B cell (primary cell): ENCODE data around the gene ZFPL1. TPM values are rescaled to one million over a fixed set of nuclear protein-coding genes. Genes with fewer than 3 reads are reported as not detected.

Experiments
- ATAC-seq: fragments of 200-7000 bp; cut with Tn5 transposase; one replicate; pipeline ENCODE4 v1.10.0; 2021; ENCODE audit warnings: low read depth, mild to moderate bottlenecking, moderate number of reproducible peaks, moderate library complexity
- CTCF ChIA-PET: fragments of 350-600 bp; sonication (Branson Sonifier 250); formaldehyde crosslinking; loops from one replicate; lab custom pipeline; 2021; ENCODE audit warnings: antibody characterized with exemption, inconsistent platforms; lab: Charles Lee
- POLR2A ChIA-PET: fragments of 350-600 bp; sonication (Branson Sonifier 250); formaldehyde crosslinking; loops from one replicate; lab custom pipeline; 2021; ENCODE audit warnings: antibody characterized with exemption; lab: Charles Lee
- DNase-seq: peaks from one replicate; pipeline ENCODE4 v3.0.0; 2013
- H2AFZ ChIP-seq: 2 replicates; pipeline ENCODE4 v1.6.1; 2012; ENCODE audit warnings: mild to moderate bottlenecking, low read depth, low read length; ENCODE audit not compliant: insufficient read depth, poor library complexity, severe bottlenecking
- H3K27ac ChIP-seq, 2 donors: 1 replicate in 1 of 2; 2 replicates in 1 of 2; pipeline ENCODE4 v1.5.1; 2012 to 2013; ENCODE audit warnings: low read length in 2 of 2, mild to moderate bottlenecking in 2 of 2, moderate library complexity in 1 of 2
- H3K27me3 ChIP-seq, 4 experiments: fragments of 200-600 bp in 1 of 4; sonication (generic) in 1 of 4; replicated peaks in 1 of 4; 1 replicate in 2 of 4; 2 replicates in 2 of 4; pipeline versions ENCODE4 v1.6.1 to v1.7.0; 2013 to 2016; ENCODE audit warnings: low read length in 3 of 4, mild to moderate bottlenecking in 2 of 4, mixed read lengths in 1 of 4, moderate library complexity in 1 of 4; ENCODE audit not compliant: insufficient read depth in 4 of 4, control insufficient read depth in 3 of 4; ENCODE audit errors: control extremely low read depth in 1 of 4
- H3K36me3 ChIP-seq, 2 experiments: replicated peaks in 1 of 2; 1 replicate in 1 of 2; 2 replicates in 1 of 2; pipeline versions ENCODE4 v1.6.1 to v1.7.1; 2013; ENCODE audit warnings: low read length in 1 of 2; ENCODE audit not compliant: insufficient read depth in 2 of 2, control insufficient read depth in 1 of 2; ENCODE audit errors: control extremely low read depth in 1 of 2, extremely low read depth in 1 of 2
- H3K4me1 ChIP-seq, 2 donors: fragments of 200-600 bp in 1 of 2; sonication (generic) in 1 of 2; 1 replicate in 1 of 2; 2 replicates in 1 of 2; pipeline versions ENCODE4 v1.5.1 to v1.6.1; 2013 to 2017; ENCODE audit warnings: low read length in 2 of 2; ENCODE audit not compliant: control insufficient read depth in 2 of 2, insufficient read depth in 2 of 2
- H3K4me2 ChIP-seq: replicated peaks from 2 replicates; pipeline ENCODE3; 2012; ENCODE audit warnings: mild to moderate bottlenecking, low read depth, low read length; ENCODE audit not compliant: poor library complexity, severe bottlenecking
- H3K4me3 ChIP-seq, 5 experiments: fragments of 200-600 bp in 1 of 5; sonication (generic) in 1 of 5; 1 replicate in 3 of 5; 2 replicates in 2 of 5; pipeline versions ENCODE4 v1.5.1 to v1.7.0; 2011 to 2016; ENCODE audit warnings: low read length in 4 of 5, mild to moderate bottlenecking in 4 of 5, low read depth in 2 of 5, control low read depth in 1 of 5, moderate library complexity in 1 of 5; ENCODE audit not compliant: insufficient read depth in 1 of 5; ENCODE audit errors: control extremely low read depth in 1 of 5, extremely low read depth in 1 of 5
- H3K79me2 ChIP-seq: fragments of 200-600 bp; sonication (generic); one replicate; pipeline ENCODE4 v1.6.0; 2016; ENCODE audit warnings: low read length; ENCODE audit not compliant: control insufficient read depth, insufficient read depth
- H3K9ac ChIP-seq: fragments of 200-600 bp; sonication (generic); 2 replicates; pipeline ENCODE4 v1.6.1; 2017; ENCODE audit warnings: mild to moderate bottlenecking, low read length, moderate library complexity
- H3K9me3 ChIP-seq, 3 donors: one replicate each; pipeline versions ENCODE4 v1.6.1 to v1.7.1; 2013; ENCODE audit warnings: low read length in 2 of 3; ENCODE audit not compliant: control insufficient read depth in 2 of 3, insufficient read depth in 1 of 3; ENCODE audit errors: control extremely low read depth in 1 of 3
- H4K20me1 ChIP-seq: 2 replicates; pipeline ENCODE4 v1.6.0; 2012; ENCODE audit warnings: mild to moderate bottlenecking, low read length; ENCODE audit not compliant: insufficient read depth, control insufficient read depth, poor library complexity, severe bottlenecking
- H3K27ac Mint-ChIP-seq: one replicate; pipeline ENCODE4 v1.8.0; 2021; ENCODE audit warnings: mixed read lengths
- H3K27me3 Mint-ChIP-seq: one replicate; pipeline ENCODE4 v1.8.0; 2021; ENCODE audit warnings: mixed read lengths
- H3K4me1 Mint-ChIP-seq: one replicate; pipeline ENCODE4 v1.8.0; 2021; ENCODE audit warnings: mixed read lengths
- H3K4me3 Mint-ChIP-seq: one replicate; pipeline ENCODE4 v1.8.0; 2021; ENCODE audit warnings: mixed read lengths
- H3K9me3 Mint-ChIP-seq: one replicate; pipeline ENCODE4 v1.8.0; 2022; ENCODE audit warnings: mixed read lengths; ENCODE audit not compliant: insufficient read depth
- EZH2 ChIP-seq: IDR thresholded peaks from 2 replicates; pipeline ENCODE4 v1.6.1; 2012; ENCODE audit warnings: borderline replicate concordance, low read depth, mild to moderate bottlenecking, moderate library complexity, low read length; ENCODE audit not compliant: insufficient read depth, poor library complexity, severe bottlenecking
- WGBS: methylation state at CpG from one replicate; pipeline ENCODE4 v1.1.5; 2013; ENCODE audit warnings: missing lambda C conversion rate; ENCODE audit not compliant: insufficient coverage; 5-methylcytosine and 5-hydroxymethylcytosine counted together
- intact Hi-C: fragments of 100-400 bp; cut with micrococcal nuclease; formaldehyde crosslinking; loops from one replicate; pipeline ENCODE4 v1.10.0; 2022
- polyA plus RNA-seq: library from polyadenylated mRNA; depleted of rRNA; stranded (reverse); fragments of >200 nt; gene quantifications from 2 replicates; pipeline ENCODE4 v1.2.3, GENCODE V29; 2012
- total RNA-seq, 2 donors: library from RNA; stranded (reverse); fragments of 120-200 nt in 1 of 2; gene quantifications; 1 replicate in 1 of 2; 2 replicates in 1 of 2; pipeline versions ENCODE4 v1.2.3 to v1.2.4, GENCODE V29; 2013 to 2022
- TF ChIP-seq, protein P1 (sequence below): fragments of 200-600 bp; IDR thresholded peaks from one replicate; pipeline ENCODE4 v1.8.0; 2022; ENCODE audit warnings: antibody characterized with exemption, mild to moderate bottlenecking

ZFPL1 gene
- total and polyA plus RNA-seq, 2 donors (not counting 1 experiment from before 2014, with no cell fraction given) = 57.3 to 79.2 TPM

DNA sequence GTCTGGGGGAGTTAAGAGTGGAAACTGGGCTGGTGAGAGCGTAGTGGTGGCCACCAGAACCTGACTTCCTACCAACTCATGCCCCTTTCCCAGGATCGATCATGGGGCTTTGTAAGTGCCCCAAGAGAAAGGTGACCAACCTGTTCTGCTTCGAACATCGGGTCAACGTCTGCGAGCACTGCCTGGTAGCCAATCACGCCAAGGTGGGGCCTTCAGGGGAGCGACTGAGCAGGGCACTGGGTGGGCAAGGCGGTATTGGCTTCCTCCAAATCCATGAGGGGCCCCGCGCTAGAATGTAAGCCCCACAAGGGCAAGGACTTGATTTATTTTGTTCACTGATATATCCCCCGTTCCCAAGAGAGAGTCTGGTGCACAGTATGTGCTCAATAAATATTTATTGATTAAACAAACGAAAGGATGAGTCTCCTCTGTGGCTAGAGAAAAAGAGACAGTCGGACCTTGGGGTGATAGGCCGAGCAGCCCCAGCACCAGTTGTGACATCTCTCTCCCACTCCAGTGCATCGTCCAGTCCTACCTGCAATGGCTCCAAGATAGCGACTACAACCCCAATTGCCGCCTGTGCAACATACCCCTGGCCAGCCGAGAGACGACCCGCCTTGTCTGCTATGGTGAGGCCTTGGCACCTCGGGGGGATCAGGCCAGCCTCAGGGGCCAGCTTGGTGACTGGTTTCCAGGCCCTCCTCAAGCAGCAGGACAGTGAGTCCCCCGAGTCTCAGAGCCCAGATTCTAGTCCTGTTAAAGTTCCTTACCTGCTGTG is 765 bp downstream of the ZFPL1 start:
- peak overlapping the region; percentile 98 for H2AFZ ChIP-seq
- H3K27ac Mint-ChIP-seq = peak overlapping the region; percentile 100
- H3K9me3 ChIP-seq = no peaks in the 10 kb centered on the region
- H3K9ac ChIP-seq = peak overlapping the region; percentile 86
- 46% methylated on average over 18 of the region's 23 CpGs for WGBS
- intact Hi-C loops = loop anchor here (1.0 kb wide), 9 partner anchors 12 to 167 kb away; partner anchors contain the start of genes ARL2, ATG2A, FAU and MRPL49
- H3K27me3 Mint-ChIP-seq = no peaks in the 10 kb centered on the region
- no peaks in the 10 kb centered on the region for H3K9me3 Mint-ChIP-seq
- H3K4me3 ChIP-seq = peak overlapping the region; percentile 61 to 81 (median 76)
- peaks cover 21% of the 10 kb centered on the region for H3K79me2 ChIP-seq
- POLR2A ChIA-PET = interaction anchor here (0.6 kb wide), 1 partner anchor 10 kb away, joined by 7 read pairs; no protein-coding TSS in a partner anchor
- no peaks in the 10 kb centered on the region for H3K27me3 ChIP-seq
- DNase-seq = no peak
- CTCF ChIA-PET = interaction anchor here (0.8 to 1.3 kb wide), 5 partner anchors 8 to 183 kb away, joined by 3 to 6 read pairs (median 3); partner anchors contain the start of genes FAU and MRPL49
- no peak for TF ChIP-seq EZH2
- TF ChIP-seq, protein P1, sequence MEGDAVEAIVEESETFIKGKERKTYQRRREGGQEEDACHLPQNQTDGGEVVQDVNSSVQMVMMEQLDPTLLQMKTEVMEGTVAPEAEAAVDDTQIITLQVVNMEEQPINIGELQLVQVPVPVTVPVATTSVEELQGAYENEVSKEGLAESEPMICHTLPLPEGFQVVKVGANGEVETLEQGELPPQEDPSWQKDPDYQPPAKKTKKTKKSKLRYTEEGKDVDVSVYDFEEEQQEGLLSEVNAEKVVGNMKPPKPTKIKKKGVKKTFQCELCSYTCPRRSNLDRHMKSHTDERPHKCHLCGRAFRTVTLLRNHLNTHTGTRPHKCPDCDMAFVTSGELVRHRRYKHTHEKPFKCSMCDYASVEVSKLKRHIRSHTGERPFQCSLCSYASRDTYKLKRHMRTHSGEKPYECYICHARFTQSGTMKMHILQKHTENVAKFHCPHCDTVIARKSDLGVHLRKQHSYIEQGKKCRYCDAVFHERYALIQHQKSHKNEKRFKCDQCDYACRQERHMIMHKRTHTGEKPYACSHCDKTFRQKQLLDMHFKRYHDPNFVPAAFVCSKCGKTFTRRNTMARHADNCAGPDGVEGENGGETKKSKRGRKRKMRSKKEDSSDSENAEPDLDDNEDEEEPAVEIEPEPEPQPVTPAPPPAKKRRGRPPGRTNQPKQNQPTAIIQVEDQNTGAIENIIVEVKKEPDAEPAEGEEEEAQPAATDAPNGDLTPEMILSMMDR = no peak
- H3K4me3 Mint-ChIP-seq = peak overlapping the region; percentile 98
- H3K4me2 ChIP-seq = peak overlapping the region; percentile 88
- H3K4me1 Mint-ChIP-seq = peaks cover 28% of the 10 kb centered on the region
- peaks cover 8% of the 10 kb centered on the region for H4K20me1 ChIP-seq
- peaks cover 0 to 47% of the 10 kb centered on the region in 2 experiments for H3K36me3 ChIP-seq
- no peak for ATAC-seq
- H3K27ac ChIP-seq = peak overlapping the region; percentile 91 to 94
- H3K4me1 ChIP-seq = peaks cover 12 to 19% of the 10 kb centered on the region in 2 donors

GRCh38 chr11:65085446-65085845 is 1.4 kb downstream of the ZFPL1 start:
- Histone ChIP-seq H2AFZ (no peak overlapping the region), H3K4me3 (no peak overlapping the region), H4K20me1 (peaks cover 8% of the 10 kb centered on the region), H3K27ac (no peak overlapping the region), H3K4me2 (no peak overlapping the region), H3K9me3 (no peaks in the 10 kb centered on the region), H3K27me3 (no peaks in the 10 kb centered on the region), H3K79me2 (peaks cover 21% of the 10 kb centered on the region), H3K4me1 (peaks cover 12 to 19% of the 10 kb centered on the region in 2 donors), H3K36me3 (peaks cover 0 to 47% of the 10 kb centered on the region in 2 experiments), H3K9ac (no peak overlapping the region)
- intact Hi-C loops = no loop called here
- Mint-ChIP-seq H3K4me1 (peaks cover 28% of the 10 kb centered on the region), H3K9me3 (no peaks in the 10 kb centered on the region), H3K4me3 (peak overlapping the region; percentile 98), H3K27ac (peak overlapping the region; percentile 100), H3K27me3 (no peaks in the 10 kb centered on the region)
- no peak for TF ChIP-seq EZH2
- TF ChIP-seq, protein P1 = no peak
- CTCF ChIA-PET = interaction anchor here (0.8 to 1.3 kb wide), 5 partner anchors 9 to 182 kb away, joined by 3 to 6 read pairs (median 3); partner anchors contain the start of genes FAU and MRPL49
- POLR2A ChIA-PET = no interaction called here
- DNase-seq (no peak), ATAC-seq (no peak)
- 100% methylated on average over 1 of the region's 4 CpGs for WGBS
